Amygdala (tissue), 56 donors: Measurements from ENCODE around the gene FGG.

Source experiments
- DNase-seq, 56 donors: peaks; one replicate each; lab custom pipeline; 2025; lab: John Stamatoyannopoulos, UW

Gene FGG

DNA sequence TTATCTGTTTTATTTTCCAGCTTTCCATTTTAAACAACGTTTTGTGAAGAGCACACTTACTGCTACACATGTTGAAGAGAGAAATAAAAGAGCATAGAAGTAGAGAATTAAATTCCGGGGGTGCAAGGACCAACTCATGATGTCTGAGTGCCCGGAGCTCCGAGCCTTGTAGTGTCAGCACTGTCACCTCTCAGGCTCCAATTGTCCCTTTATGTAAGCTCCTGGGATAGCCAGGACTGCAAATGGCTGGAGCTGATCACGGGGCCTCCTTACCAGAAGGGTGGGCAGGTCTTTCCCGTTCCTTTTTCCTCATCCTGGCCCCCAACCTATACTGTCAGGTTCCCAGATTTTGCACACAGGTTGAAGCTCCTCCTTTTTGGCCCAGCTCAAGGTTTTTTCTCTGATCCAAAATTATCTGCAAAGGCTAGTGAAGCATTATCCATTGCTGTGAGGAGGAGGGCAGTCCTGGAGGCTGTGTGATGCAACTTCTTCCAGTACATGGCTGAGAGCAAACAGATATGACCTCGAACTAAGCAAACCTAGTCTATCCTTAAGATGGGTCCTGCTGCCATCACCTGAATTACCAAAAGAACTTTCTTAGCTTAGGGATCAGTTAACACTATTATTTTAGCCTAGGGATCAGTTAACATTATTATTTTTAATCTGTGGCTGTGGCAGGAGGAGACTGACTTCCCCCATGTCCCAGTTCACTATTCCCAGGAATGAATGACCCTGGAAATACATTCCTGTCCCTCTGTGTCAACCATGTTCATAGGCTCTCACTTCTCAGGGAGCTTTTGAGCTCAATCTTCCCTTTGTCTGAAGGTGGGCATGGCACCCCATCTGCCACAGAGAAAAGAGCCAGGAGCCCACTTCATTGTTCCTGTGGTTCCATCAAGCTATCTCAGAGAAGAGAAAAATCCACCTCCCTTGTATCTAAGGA is at the start of gene FGG:
Gene FGG (minus strand): TSS at position 185 of the 943 bp plus-strand sequence. CDS start 47 bp downstream, at position 138.
- DNase-seq = no peak

DNA sequence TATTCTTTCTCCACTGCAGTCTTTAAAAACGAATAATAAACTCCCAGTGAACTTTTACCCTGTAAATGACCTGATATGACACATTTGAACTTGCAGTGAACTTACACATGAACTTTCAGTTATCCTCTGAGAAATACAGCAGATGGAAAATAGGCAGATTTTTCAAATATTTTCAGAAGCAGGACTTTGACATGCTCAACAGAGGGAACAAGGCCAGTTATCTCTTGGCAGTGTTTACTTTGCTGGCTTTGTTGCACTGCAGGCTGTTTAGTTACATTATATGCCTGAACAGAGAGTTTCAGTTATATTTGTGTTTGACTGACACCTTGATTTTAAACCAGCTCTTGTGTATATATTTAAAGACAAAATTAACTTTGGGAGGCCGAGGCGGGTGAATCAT is 47.6 kb upstream of the FGG start:
- no peak for DNase-seq

DNA sequence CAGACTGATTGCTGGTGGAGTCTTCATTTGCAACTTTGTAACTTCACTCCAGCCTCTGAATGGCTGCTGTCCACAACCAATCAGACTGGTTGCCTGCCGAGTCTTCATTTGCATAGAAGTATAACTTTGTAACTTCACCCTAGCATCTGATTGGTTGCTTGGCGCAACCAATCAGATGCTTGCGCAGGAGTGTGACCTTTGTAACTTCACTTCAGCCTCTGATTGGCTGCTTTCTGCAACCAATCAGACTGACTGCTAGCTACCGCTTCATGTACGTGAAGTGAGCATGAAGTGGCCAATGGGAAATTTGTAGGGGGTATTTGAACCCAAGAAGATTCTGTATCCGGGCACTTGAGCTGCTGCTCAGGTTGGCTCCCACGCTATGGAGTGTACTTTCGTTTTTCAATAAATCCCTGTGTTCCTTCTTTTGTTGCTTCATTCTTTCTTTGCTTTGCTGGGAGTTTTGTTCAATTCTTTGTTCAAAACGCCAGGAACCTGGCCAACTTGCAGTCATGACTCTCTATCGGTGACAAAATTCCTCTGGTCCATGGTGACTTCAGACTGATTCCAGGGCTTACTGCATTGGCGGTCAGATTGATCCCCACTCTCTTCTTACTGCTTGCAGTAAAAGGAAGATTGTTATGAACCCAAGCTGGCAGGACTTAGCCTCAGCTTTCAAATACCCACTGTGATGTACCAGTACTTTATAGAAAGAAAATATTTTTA is 46.4 kb upstream of the FGG start:
- DNase-seq = peak in 2 of 56 donors; percentile 11 to 14

DNA sequence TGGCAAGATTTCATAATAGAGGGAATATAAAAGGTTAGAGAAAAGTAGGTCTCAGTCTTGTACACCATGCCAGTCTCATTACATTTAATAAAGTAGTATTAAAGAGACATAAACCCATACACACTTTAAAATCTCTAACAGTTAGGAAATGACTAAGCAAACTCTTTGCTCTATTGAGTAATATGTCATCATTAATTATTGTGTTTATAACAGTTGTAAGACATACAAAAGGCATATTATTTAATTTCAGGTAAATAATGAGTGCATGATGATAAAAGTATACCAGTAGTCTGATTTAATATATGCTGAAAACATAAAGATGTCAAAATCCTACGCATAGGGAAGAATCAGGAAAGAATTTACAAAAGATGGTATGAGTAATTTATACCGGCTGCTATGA is 31.0 kb upstream of the FGG start:
- DNase-seq = no peak

DNA sequence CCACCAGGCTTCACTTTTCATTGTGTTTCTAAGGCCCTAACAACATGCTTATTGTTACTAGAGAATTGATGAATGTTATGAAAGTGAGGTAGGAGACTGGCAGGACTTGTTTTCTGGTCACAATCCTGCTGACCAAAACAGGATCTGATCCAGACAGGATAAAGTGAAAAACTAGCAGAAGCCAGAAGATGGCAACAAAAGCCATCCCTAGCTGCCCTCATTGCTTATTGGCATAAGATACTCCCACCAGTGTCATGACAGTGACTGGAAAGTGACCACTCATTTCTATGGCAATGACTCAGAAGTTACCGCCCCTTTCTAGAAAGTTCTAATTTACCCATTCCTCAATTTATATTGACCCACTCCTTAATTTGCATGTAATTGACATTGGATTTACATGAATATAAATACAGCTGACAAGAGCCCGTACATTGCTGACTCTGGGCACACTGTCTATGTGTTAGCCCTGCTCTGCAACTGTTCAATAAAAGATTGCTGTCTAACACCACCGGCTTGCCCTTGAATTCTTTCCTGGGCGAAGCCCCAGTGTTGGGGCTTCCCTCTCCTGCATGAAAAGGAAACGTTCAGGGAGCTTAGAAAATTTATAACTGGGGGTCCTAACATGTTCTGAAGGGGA is 30.0 kb upstream of the FGG start:
- peak in 1 of 56 donors; percentile 14 for DNase-seq

DNA sequence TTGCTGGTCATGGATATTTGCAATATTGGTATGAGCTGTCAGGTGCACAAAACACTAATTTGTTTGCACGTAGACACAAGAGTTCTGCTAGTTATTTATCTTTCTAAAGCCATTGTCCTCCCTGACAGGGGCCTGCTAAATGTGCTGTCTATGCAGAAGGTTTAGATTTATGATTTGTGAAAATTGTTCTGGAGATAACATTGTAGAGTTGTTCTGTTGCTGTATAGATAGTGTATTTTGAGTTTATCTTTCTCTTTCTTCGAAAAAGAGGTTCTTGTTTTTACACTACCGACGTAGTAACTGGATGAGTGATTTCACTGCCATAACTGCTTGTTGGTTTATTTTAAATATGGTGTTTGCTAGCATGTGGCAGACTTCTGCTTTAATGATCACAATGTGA is 28.5 kb upstream of the FGG start:
- DNase-seq = no peak

DNA sequence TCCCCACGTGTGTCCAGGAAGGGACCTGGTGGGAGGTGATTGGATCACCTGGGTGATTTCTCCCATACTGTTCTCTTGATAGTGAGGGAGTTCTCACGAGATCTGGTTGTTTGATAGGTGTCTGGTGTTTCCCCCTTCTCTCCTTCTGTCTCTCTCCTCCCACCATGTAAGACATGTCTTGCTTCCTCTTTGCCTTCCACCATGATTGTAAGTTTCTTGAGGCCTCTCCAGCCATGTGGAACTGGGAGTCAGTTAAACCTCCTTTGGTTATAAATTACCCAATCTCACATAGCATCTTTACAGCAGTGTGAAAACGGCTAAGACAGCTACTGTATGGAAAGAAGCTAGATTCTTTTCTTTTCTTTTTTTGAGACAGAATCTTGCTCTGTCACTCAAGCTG is 21.6 kb upstream of the FGG start:
- no peak for DNase-seq

DNA sequence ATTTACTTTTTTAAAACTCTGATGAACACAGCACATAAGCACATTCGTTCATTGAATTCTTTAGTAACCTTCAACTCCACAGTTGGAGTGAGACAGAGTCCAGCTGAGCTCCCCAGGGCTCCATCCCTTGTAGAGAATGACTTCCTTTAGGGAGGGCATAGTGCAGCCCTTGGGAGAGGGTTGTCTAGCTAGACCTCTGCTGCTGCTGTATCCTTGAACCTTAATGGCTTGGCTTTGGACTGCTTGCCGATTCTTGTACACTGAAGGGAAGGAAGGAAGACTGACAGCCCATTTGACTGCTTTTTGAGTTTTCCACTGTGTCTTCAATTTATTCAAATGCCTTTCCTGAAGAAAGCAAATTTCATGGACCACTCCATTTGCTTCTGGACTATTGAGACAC is 19.4 kb upstream of the FGG start:
- DNase-seq = no peak

DNA sequence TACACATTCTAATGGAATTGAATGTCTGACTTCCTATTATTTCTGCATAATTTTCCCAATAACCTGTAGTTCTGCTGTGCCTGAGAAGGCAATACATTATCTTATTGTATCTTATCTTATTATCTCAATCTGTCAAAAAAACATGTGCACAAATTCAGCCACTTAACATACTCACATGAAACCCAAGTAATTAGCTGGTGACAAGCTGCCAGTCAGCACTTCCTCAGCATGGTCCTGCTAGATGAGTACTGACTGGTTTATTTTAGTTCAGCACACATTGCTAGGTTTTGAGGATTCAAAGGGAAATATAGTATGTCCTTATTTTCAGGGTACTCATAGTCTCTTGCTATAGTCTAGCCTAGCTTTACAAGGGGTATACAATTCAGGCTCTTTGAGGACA is 17.9 kb upstream of the FGG start:
- no peak for DNase-seq

DNA sequence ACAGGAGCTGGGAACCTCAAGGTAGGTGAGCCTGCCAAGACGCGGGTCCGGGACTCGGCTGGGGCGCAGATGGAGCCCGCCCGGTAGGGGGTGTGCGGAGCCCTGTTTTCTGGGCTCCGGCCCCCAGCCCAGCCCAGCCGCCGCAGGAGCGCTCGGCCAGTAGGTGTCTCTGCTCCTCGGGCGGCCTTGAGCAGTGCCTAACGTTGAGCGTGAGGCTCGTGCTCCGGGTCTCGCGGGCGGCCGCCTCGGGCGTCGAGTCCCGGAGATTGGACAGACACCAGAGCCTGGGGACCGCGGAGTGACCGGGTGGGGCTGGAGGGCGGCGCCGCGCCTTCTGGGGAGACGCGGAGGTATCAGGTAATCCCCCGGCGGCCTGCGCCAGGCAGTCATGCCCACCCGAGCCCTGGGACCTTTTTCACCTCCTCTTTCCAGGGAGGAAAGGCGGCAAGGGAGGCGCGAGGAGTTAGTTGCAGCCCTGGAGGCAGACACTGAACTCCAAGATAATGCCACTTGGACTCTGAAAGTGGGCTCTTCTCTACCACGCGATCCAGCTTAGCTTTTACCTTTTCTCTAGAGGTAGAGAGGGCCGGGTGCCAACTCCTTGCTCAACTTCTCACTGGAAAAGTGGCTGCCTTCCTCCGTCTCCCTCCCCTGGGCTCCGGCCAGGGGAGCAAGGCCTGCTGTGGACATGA is 14.5 kb upstream of the FGG start:
- peak in 33 of 56 donors; percentile 3 to 54 (median 19) for DNase-seq

DNA sequence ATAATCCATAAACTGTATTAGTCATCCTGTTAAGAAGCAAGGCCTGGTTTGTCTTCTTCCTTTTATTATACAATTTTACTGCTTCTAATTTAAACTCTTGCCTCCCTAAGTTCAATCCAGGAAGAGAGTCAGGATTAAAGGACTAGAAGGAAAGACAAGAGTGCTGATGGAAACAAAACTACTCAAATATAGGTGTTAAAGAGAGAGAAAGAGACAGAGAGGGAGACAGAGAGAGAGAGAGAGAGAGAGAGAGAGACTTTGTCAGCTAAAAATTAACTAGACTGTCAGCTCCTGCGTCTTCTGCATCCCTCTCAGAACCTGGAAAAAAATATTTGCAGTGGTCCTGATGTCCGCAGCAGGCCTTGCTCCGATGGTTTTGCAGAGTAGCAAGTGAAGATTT is 13.5 kb upstream of the FGG start:
- DNase-seq = no peak

DNA sequence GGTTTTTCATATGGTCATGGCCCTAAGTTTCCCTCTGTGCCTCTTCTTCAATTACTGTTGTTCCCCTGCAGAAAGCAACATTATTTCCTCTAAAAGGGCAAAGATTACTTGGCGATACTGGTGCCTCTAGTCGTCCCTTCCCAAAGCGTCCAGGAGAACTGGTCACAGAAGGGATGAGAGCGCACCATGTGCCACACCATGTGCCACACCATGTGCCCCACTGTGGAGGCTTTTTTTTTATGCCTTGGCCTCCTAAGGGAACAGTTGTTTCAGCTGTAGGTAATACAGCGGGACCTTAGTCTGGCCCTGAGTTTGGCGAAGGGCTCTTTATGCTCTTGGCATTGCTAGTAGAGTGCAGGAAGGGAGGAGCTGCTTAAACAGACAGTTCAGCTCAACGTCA is 11.5 kb upstream of the FGG start:
- no peak for DNase-seq

DNA sequence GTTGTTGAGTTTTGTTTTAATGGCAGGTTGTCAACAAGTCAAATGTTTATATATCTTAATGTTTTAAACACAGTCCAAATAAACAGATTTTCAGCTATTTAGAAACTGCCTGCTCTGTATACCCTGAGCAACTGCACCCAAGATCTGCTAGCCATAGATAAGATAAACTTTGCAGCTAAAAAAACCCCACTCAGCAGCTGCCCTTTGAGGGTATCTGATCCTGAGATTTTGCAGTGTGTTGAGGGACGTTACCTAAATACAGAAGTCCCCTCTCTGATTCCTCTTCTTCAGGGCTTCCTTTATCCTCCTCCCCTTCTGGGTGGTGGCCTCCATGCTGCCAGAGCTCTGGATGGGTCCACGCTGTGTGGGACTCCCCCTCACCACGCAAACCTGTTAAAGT is 11.0 kb upstream of the FGG start:
- no peak for DNase-seq

DNA sequence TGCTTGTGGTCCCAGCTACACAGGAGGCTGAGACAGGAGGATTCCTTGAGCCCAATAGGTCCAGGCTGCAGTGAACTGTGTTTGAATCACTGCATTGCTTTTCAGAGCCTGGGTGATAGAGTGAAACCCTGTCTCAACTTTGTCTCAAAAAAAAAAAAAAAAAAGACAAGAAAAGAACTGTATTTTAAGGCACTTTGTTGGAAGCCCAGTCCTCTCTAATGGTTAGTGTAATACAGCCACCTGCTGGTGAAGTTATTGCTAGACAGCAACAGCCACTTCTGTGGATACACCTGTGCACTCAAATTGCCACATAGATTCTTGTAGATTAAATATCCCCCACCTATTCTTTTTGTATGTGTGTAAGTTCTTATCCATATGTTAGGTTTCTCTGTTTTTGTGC is 10.1 kb upstream of the FGG start:
- peak in 4 of 56 donors; percentile 1 to 11 (median 6) for DNase-seq

DNA sequence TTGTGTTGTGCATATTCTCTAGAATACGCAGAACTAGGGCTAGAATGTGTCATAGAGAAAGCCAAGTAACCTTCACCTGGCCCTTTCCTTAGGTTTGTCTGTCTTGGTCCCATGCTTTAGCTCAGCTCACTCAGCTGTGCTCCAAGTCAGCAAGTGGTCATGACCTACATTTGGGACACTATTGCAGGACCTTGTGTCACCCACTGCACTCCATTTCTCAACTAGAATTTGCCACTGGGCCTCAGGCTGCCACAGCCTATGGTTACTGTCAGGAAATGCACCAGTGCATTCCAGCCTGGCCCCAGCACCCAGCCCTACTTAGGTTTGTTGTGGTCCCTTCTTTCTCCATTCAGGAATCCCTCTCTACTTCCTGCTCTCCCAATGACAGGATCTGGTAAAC is 7.7 kb upstream of the FGG start:
- DNase-seq = no peak

DNA sequence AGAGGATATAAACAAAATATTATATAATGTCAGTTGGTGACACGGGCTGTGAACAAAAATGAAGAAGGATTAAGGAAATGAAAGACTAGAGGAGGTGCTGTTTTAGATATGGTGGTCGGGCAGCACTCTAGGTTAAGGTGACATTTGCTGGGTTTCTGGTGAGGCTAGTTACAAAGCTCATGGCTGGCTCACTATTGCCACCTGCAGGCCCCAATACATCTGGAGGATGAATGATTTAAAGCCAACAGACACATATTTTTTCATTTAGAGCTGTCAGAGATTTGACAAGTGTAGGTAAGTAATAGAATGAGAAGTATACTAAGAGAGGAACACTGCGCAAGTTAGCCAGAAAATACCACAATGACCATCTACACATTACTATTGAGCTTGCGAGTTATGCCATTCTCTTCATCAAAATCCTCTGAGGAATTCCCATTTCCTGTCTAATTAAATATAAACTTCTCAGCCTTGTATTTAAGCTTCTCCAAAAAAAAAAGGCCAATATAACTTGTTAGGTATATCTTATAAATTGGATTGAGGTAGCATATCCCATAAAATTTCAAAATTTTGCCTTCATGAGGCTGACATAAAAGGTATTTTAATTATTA is 6.4 kb upstream of the FGG start:
- DNase-seq = peak in 36 of 56 donors; percentile 1 to 80 (median 24)

DNA sequence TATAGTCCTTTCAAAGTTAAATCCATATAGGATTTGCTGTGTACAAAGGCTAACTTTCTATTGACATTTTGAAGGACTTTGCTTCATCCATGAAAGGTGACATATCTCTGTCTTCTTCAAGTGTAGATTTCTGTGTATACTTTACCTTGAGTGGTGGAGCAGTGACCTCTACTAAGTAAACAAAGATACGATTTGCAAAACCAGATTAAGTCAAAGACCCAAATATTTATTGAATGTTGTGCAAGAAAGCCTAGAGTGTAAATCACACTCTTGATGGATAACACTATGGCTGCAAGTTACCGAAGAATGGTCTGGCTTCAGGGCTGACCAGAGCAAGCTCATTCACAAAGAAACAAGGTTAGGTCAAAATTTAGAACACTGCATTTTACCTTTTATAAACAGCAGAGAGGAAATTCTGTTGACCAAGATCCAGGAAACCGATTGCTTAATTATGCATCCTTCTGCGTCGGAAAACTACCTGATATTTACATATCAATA is 5.4 kb upstream of the FGG start:
- DNase-seq = no peak

DNA sequence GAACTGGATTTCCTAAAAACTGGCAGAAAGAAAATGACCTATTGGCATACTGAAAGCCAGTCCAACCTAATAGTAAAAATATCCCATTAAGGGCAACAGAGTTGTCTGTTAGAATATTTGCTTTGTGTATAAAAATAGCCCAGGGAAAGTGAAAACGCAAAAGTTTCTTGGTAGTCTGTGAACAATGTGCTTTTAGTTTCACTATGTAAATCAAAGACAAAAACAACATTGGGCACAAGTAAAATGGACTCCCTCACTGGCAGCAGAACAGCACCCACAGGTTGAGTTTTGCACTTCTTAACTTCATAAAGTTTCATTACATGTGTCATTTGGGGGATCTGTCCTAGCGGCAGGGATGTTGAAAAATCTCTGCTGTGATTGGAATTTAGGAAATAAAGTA is 4.3 kb upstream of the FGG start:
- DNase-seq = no peak

DNA sequence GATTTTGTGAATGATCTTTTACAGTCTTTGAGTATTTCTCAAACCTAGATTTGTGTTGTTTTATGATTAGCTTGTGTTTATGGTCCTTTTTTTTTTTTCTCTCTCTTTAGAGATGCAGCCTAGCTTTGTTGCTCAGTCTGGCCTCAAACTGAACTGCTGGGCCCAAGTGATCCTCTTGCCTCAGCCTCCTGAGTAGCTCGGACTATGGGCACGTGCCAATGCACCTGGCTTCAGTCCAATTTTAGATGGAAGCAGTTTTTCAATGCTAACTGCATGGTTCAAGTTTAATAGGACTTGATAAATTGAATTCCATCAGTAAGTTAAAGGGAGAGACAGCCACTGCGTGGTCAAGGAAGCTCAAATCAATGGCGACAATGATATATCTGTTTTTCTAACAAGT is 3.8 kb upstream of the FGG start:
- DNase-seq = no peak

DNA sequence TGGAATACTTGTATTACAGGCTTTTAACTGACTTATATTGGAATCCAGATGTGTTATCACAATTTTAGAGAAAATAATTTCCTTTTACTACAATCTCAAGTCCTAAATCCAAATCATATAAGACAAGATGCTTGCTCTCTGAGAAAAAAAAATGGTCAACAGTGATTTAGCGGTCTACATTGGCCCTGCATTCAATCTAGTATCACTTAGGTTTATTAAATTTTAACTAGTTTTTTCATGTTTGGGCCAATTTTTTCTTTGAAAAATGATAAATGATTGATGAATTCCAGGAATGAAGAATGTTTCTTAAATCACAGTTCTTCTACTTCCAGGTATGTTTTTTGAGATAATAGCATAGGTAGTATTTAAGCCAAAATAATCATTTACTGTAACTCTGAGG is 2.8 kb upstream of the FGG start:
- no peak for DNase-seq
